ENCODE data around the gene ULK4. TPM values are rescaled to one million over a fixed set of nuclear protein-coding genes. Genes with fewer than 3 reads are reported as not detected.

ULK4 gene
- total RNA-seq (2011; cell fraction: chromatin; rRNA removed; ENCODE audit: low replicate concordance): 5.5 and 12.7 TPM in 2 replicates
- 3.6 and 3.8 TPM in 2 replicates for total RNA-seq (2011; cell fraction: nucleolus; rRNA removed)
- total RNA-seq (2011; cell fraction: nucleoplasm; rRNA removed): 5.5 and 6.0 TPM in 2 replicates
- 2.9 and 5.7 TPM in 2 replicates for total RNA-seq (2014; rRNA removed)
- total RNA-seq (2014; rRNA removed; fragmentation: Illumina TruSeq; extraction: Trizol): 5.2 and 5.9 TPM in 2 replicates
- total RNA-seq (2015; rRNA removed; fragmentation: Illumina TruSeq; extraction: Trizol): 4.6 and 4.8 TPM in 2 replicates
- total RNA-seq (2021): 3.1 and 3.3 TPM in 2 replicates
- 2.1 and 3.2 TPM in 2 replicates for polyA plus RNA-seq (2011; rRNA removed)
- polyA plus RNA-seq (2011; cell fraction: cytosol; rRNA removed): 0.95 and 0.99 TPM in 2 replicates
- polyA plus RNA-seq (2011; cell fraction: nucleus; rRNA removed): 2.9 and 3.5 TPM in 2 replicates
- polyA plus RNA-seq (2012): 1.4 and 3.2 TPM in 2 replicates
- 3.0 and 3.7 TPM in 2 replicates for polyA plus RNA-seq (2014; fragmentation: Illumina TruSeq; extraction: Trizol)
- 1 to 10 TPM; 3.4 to 5.4 TPM for polyA plus RNA-seq (2014; fragmentation: Nextera tagmentation; extraction: Ambion mirVana)
- 2.9 and 3.5 TPM in 2 replicates for polyA plus RNA-seq (2014; rRNA removed)
- polyA minus RNA-seq (2011; rRNA and poly(A)+ RNA removed): 3.1 and 5.1 TPM in 2 replicates
- polyA minus RNA-seq (2011; cell fraction: cytosol; rRNA and poly(A)+ RNA removed): 2.3 TPM in 1 of 2 replicates, not detected in the other
- 6.5 and 6.6 TPM in 2 replicates for polyA minus RNA-seq (2011; cell fraction: nucleus; rRNA and poly(A)+ RNA removed)
- Bru-seq, nascent RNA: percentile 33 among the genes with signal in this experiment
- percentile 31 among the genes with signal in this experiment for BruChase-seq, experiment 1, labeled RNA remaining after a 2-hour chase
- BruChase-seq, experiment 2, labeled RNA remaining after a 6-hour chase: percentile 30 among the genes with signal in this experiment
- long read RNA-seq, experiment 1, full-length matches to known transcripts: 2 of 10 reads
- long read RNA-seq, experiment 1, partial matches to known transcripts: 5 of 10 reads
- long read RNA-seq, experiment 1, other reads (novel, unspliced or antisense): 3 of 10 reads
- long read RNA-seq, experiment 2, partial matches to known transcripts: 0 of 1 reads
- long read RNA-seq, experiment 2, other reads (novel, unspliced or antisense): 1 of 1 reads
- long read RNA-seq, experiment 3, partial matches to known transcripts: 0 of 6 reads
- long read RNA-seq, experiment 3, other reads (novel, unspliced or antisense): 4 of 6 reads

DNA sequence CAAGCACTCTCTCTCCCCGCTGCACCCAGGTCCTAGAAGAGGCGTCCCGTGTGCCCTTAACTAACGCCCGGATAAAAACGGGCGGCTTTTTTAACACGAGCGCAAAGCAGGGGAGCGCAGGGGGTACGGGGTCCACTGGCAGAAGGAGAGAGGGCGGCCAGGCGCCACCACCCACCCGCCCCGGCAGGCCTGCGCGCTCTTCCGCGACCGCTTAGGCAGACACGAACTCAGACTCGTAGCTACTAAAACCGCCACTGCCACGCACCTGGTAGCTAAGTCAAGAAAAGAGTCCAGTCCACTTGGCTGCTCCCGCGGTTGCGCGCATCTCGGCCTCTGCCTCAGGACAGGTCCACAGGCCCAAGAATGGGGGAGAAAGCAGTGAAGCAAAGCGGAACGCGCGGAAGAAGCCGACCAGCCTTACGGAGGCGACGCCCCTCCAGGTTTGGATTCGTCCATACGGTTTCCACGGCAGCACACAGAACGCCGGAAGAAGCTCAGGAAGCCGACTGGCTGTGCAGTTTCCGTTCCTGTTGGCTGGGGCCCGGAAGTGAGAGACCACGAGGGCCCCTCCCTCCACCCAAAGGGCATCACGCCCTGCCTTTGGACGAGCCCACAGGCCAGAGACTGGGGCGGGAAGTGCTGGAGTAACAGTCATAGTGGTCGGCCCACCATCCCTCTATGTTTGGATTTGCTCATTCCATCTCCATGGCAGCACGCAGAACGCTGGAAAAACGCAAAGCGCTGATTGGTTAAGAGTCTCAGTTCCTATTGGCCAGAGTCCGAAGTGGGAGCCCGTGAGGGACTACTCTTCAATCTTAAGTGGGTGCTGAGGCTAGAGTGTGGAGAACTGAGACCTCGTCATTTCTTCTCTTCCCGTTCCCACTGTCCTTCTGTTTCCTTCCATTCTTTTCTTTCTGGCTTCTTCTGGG lies at the start of gene ULK4:
Gene ULK4 (minus strand): TSS at position 353 of the 929 bp plus-strand sequence. CDS start 7,344 bp downstream, outside the sequence.
- POLR2A ChIA-PET: interaction anchor here (0.6 to 1.5 kb wide), 5 partner anchors 8 to 1635 kb away, joined by 3 to 6 read pairs (median 4); no protein-coding TSS in a partner anchor
- H3K9me1 ChIP-seq (ENCODE audit: control insufficient read depth, insufficient read depth, low read length): no peaks in the 10 kb centered on the region
- WGBS (ENCODE audit: insufficient coverage, low coverage, missing lambda C conversion rate): 1% methylated on average over 54 of the region's 58 CpGs
- H2AFZ ChIP-seq (ENCODE audit: low read depth, low read length): peak within 1 kb of the TSS; percentile 98
- CTCF ChIA-PET (ENCODE audit: low intra/inter-chr PET ratio): interaction anchor here (0.6 kb wide), 1 partner anchor 138 kb away, joined by 3 read pairs; no protein-coding TSS in a partner anchor
- peak within 1 kb of the TSS; percentile 33 to 90 for H3K9ac ChIP-seq (ENCODE audit: insufficient read depth in 1 of 2, low read depth in 2 of 2, low read length in 2 of 2)
- no peaks in the 10 kb centered on the region for H3K9me3 ChIP-seq (replicated peaks; ENCODE audit: control insufficient read depth, insufficient read depth, low read depth, low read length)
- no peaks in the 10 kb centered on the region for H3K79me2 ChIP-seq (ENCODE audit: control insufficient read depth, insufficient read depth, low read length)
- in situ Hi-C loops (cut with MboI): no loop called here
- H3K4me1 ChIP-seq (replicated peaks in 1 of 2; ENCODE audit: control insufficient read depth in 2 of 2, insufficient read depth in 2 of 2, low read length in 2 of 2): peaks cover 10% of the 10 kb centered on the region in 2 experiments; a peak in 4 of 5 replicates
- peaks cover 0 to 6% of the 10 kb centered on the region in 2 experiments; a peak in 3 of 5 replicates for H3K27me3 ChIP-seq (ENCODE audit: control insufficient read depth in 2 of 2, insufficient read depth in 2 of 2, low read length in 2 of 2)
- FAIRE-seq: peak; percentile 99
- DNase-seq (ENCODE audit: extremely low read depth in 1 of 4, low spot score in 3 of 4): peak; percentile 91 to 99 (median 92)
- no peaks in the 10 kb centered on the region for H4K20me1 ChIP-seq (replicated peaks; ENCODE audit: control insufficient read depth, insufficient read depth, low read length)
- intact Hi-C loops (cut with micrococcal nuclease): no loop called here
- H3K36me3 ChIP-seq (ENCODE audit: control insufficient read depth, insufficient read depth, low read length): no peaks in the 10 kb centered on the region
- BruUV-seq (replicated peaks): TSS peak; percentile 73
- H3K4me2 ChIP-seq (ENCODE audit: insufficient read depth, low read length): peak within 1 kb of the TSS; percentile 81
- H3K4me3 ChIP-seq: peak within 1 kb of the TSS; percentile 62
- peak; percentile 99 for ATAC-seq
- peak within 1 kb of the TSS; percentile 24; the same call in 2 of the 3 replicates for H3K27ac ChIP-seq (ENCODE audit: extremely low read depth, low read depth, low read length)
- TF ChIP-seq ZNF23 (CRISPR knock-in tag; IDR thresholded peaks at IDR 0.05): no peak
- peak; percentile 98 for TF ChIP-seq HDAC2 (IDR thresholded peaks at IDR 0.05)
- TF ChIP-seq PTBP1 (IDR thresholded peaks at IDR 0.05; ENCODE audit: low read depth, low read length): peak; percentile 49; the same call in 1 of the 2 replicates
- TF ChIP-seq ZNF407 (IDR thresholded peaks at IDR 0.05; ENCODE audit: low read depth): no peak
- TF ChIP-seq FOXJ3 (CRISPR knock-in tag; IDR thresholded peaks at IDR 0.05): no peak
- TF ChIP-seq KDM1A (IDR thresholded peaks at IDR 0.05): no peak
- TF ChIP-seq TBL1XR1 (IDR thresholded peaks at IDR 0.05; ENCODE audit: low read length in 2 of 2): peak in 1 of 2 experiments; percentile 70; a peak in 3 of 4 replicates
- TF ChIP-seq NUFIP1 (IDR thresholded peaks at IDR 0.05; ENCODE audit: partially characterized antibody): peak; percentile 87

Measured in K562 (cell line).